IMR-90 (cell line): ENCODE results near the gene SLC38A3. TPM values are rescaled to one million over a fixed set of nuclear protein-coding genes. Genes with fewer than 3 reads are reported as not detected.

Source experiments
- ATAC-seq: fragments of 200-7000 bp; cut with Tn5 transposase; 2 replicates; pipeline ENCODE4 v1.9.1; 2020; ENCODE audit warnings: low read depth, mild to moderate bottlenecking, moderate library complexity
- BruUV-seq: library from RNA; stranded (reverse); fragments of 400-500 nt; replicated peaks from 2 replicates; lab custom pipeline; 2021; lab: Mats Ljungman, UMichigan
- CTCF ChIA-PET: fragments of 300-600 bp; formaldehyde crosslinking; extraction: SDS; loops from one replicate; lab custom pipeline; 2021; ENCODE audit warnings: antibody characterized with exemption; lab: Yijun Ruan, JAX
- POLR2A ChIA-PET: fragments of 300-600 bp; sonication (Branson Sonifier 250); formaldehyde crosslinking; loops from one replicate; lab custom pipeline; 2022; ENCODE audit warnings: antibody characterized with exemption; ENCODE audit not compliant: unreplicated experiment; lab: Charles Lee
- DNase-seq: peaks from one replicate; pipeline ENCODE4 v3.0.0; 2013
- H2AFZ ChIP-seq: replicated peaks from 2 replicates; pipeline ENCODE3; 2013; ENCODE audit warnings: low read length, mild to moderate bottlenecking; ENCODE audit not compliant: poor library complexity
- H2AK5ac ChIP-seq: 2 replicates; pipeline ENCODE4 v1.6.1; 2013; ENCODE audit warnings: low read depth, low read length, inconsistent platforms
- H2AK9ac ChIP-seq: replicated peaks from 2 replicates; pipeline ENCODE3; 2013; ENCODE audit warnings: mild to moderate bottlenecking, low read depth, low read length, moderate library complexity; ENCODE audit not compliant: poor library complexity
- H2BK120ac ChIP-seq: 2 replicates; pipeline ENCODE4 v1.6.1; 2013; ENCODE audit warnings: low read depth, low read length, inconsistent platforms
- H2BK15ac ChIP-seq: 3 replicates; pipeline ENCODE4 v1.6.1; 2013; ENCODE audit warnings: low read depth, low read length, inconsistent platforms
- H2BK20ac ChIP-seq: 2 replicates; pipeline ENCODE4 v1.6.1; 2013; ENCODE audit warnings: low read depth, mild to moderate bottlenecking, inconsistent platforms, low read length, moderate library complexity
- H2BK5ac ChIP-seq: 2 replicates; pipeline ENCODE4 v1.6.1; 2013; ENCODE audit warnings: mild to moderate bottlenecking, low read depth, low read length, inconsistent platforms; ENCODE audit not compliant: poor library complexity, severe bottlenecking
- H3K14ac ChIP-seq: replicated peaks from 2 replicates; pipeline ENCODE4 v1.6.1; 2013; ENCODE audit warnings: low read depth, low read length, inconsistent platforms
- H3K18ac ChIP-seq: 2 replicates; pipeline ENCODE4 v1.6.1; 2013; ENCODE audit warnings: low read depth, low read length, control low read depth
- H3K23ac ChIP-seq: 2 replicates; pipeline ENCODE4 v1.6.1; 2013; ENCODE audit warnings: low read depth, low read length, inconsistent platforms
- H3K27ac ChIP-seq: 2 replicates; pipeline ENCODE4 v1.5.1; 2013; ENCODE audit warnings: mild to moderate bottlenecking, control low read depth, low read length; ENCODE audit not compliant: insufficient read depth
- H3K27me3 ChIP-seq: 2 replicates; pipeline ENCODE4 v1.6.1; 2013; ENCODE audit warnings: low read length; ENCODE audit not compliant: control insufficient read depth, insufficient read depth
- H3K36me3 ChIP-seq: 2 replicates; pipeline ENCODE4 v1.6.1; 2013; ENCODE audit warnings: low read length, mixed read lengths; ENCODE audit not compliant: control insufficient read depth, insufficient read depth
- H3K4ac ChIP-seq: 2 replicates; pipeline ENCODE4 v1.6.1; 2013; ENCODE audit warnings: low read depth, low read length, inconsistent platforms
- H3K4me1 ChIP-seq: 2 replicates; pipeline ENCODE4 v1.6.1; 2013; ENCODE audit warnings: low read length, mixed read lengths; ENCODE audit not compliant: control insufficient read depth, insufficient read depth
- H3K4me2 ChIP-seq: 2 replicates; pipeline ENCODE4 v1.6.1; 2013; ENCODE audit warnings: low read depth, mild to moderate bottlenecking, control low read depth, low read length, moderate library complexity
- H3K4me3 ChIP-seq: 2 replicates; pipeline ENCODE4 v1.5.1; 2013; ENCODE audit warnings: low read depth, mild to moderate bottlenecking, control low read depth, low read length, moderate library complexity; ENCODE audit not compliant: insufficient read depth
- H3K56ac ChIP-seq: 2 replicates; pipeline ENCODE4 v1.6.1; 2013; ENCODE audit warnings: low read length, inconsistent platforms; ENCODE audit not compliant: insufficient read depth; ENCODE audit errors: extremely low read depth
- H3K79me1 ChIP-seq, 2 experiments: 2 replicates each; pipeline ENCODE4 v1.6.1; 2013; ENCODE audit warnings: low read length in 2 of 2, inconsistent platforms in 1 of 2, low read depth in 1 of 2
- H3K9ac ChIP-seq: 2 replicates; pipeline ENCODE4 v1.6.1; 2013; ENCODE audit warnings: low read depth, low read length, control low read depth
- H3K9me1 ChIP-seq: 2 replicates; pipeline ENCODE4 v1.6.1; 2013; ENCODE audit warnings: low read length, inconsistent platforms; ENCODE audit not compliant: insufficient read depth
- H3K9me3 ChIP-seq: 2 replicates; pipeline ENCODE4 v1.6.1; 2013; ENCODE audit warnings: low read length; ENCODE audit not compliant: control insufficient read depth, insufficient read depth
- H4K20me1 ChIP-seq: 2 replicates; pipeline ENCODE4 v1.6.1; 2013; ENCODE audit warnings: low read length, inconsistent platforms; ENCODE audit not compliant: insufficient read depth
- H4K5ac ChIP-seq: 2 replicates; pipeline ENCODE4 v1.6.1; 2013; ENCODE audit warnings: mild to moderate bottlenecking, low read depth, low read length, control low read depth
- H4K8ac ChIP-seq, 2 experiments: 2 replicates each; pipeline ENCODE4 v1.6.1; 2013; ENCODE audit warnings: low read depth in 2 of 2, low read length in 2 of 2, control low read depth in 1 of 2, inconsistent platforms in 1 of 2
- H4K91ac ChIP-seq: 2 replicates; pipeline ENCODE4 v1.6.1; 2013; ENCODE audit warnings: low read depth, low read length, inconsistent platforms; ENCODE audit not compliant: insufficient read depth
- BHLHE40 ChIP-seq: fragments of 150-350 bp; IDR thresholded peaks from 2 replicates; pipeline ENCODE4 v1.6.1; 2016; ENCODE audit warnings: mild to moderate bottlenecking, low read depth, low read length
- CEBPB ChIP-seq: IDR thresholded peaks from 2 replicates; pipeline ENCODE4 v1.6.1; 2012; ENCODE audit warnings: low read depth, low read length, improper control_type of control experiment
- CHD1 ChIP-seq: IDR thresholded peaks from 2 replicates; pipeline ENCODE4 v1.6.1; 2012; ENCODE audit warnings: low read depth, low read length, improper control_type of control experiment
- CTCF ChIP-seq: conservative IDR thresholded peaks from 2 replicates; pipeline ENCODE4 v1.5.1; 2012; ENCODE audit warnings: mild to moderate bottlenecking, low read depth, low read length, improper control_type of control experiment
- FOS ChIP-seq: fragments of 150-350 bp; IDR thresholded peaks from 2 replicates; pipeline ENCODE4 v1.6.1; 2016; ENCODE audit warnings: low read depth, low read length
- MAFK ChIP-seq: IDR thresholded peaks from 2 replicates; pipeline ENCODE4 v1.6.1; 2012; ENCODE audit warnings: low read depth, low read length, improper control_type of control experiment
- MXI1 ChIP-seq: IDR thresholded peaks from 2 replicates; pipeline ENCODE4 v1.6.1; 2012; ENCODE audit warnings: low read depth, mild to moderate bottlenecking, low read length, moderate library complexity, borderline replicate concordance
- NFE2L2 ChIP-seq: fragments of 150-350 bp; IDR thresholded peaks from 2 replicates; pipeline ENCODE4 v1.6.1; 2016; ENCODE audit warnings: low read depth, mild to moderate bottlenecking, low read length
- RCOR1 ChIP-seq: IDR thresholded peaks from 2 replicates; pipeline ENCODE4 v1.6.1; 2012; ENCODE audit warnings: mild to moderate bottlenecking, low read length, improper control_type of control experiment; ENCODE audit not compliant: insufficient replicate concordance
- WGBS, 2 experiments: methylation state at CpG; one replicate each; pipeline versions ENCODE4 v1.1.5 to v1.1.7; 2013; ENCODE audit warnings: missing lambda C conversion rate in 2 of 2; ENCODE audit not compliant: insufficient read length in 1 of 2; ENCODE audit errors: extremely low coverage in 2 of 2; 5-methylcytosine and 5-hydroxymethylcytosine counted together
- dilution Hi-C: fragments of 300-500 bp; cut with HindIII; formaldehyde crosslinking; loops from one replicate; pipeline ENCODE4 v1.14.3; 2018; ENCODE audit warnings: low sequenced_read_pairs; ENCODE audit not compliant: unreplicated experiment
- in situ Hi-C: fragments of 300-500 bp; cut with MboI; formaldehyde crosslinking; loops from 3 replicates; pipeline ENCODE4 v1.14.3; 2019; ENCODE audit warnings: low sequenced_read_pairs, inconsistent platforms, mixed read lengths
- intact Hi-C: fragments of 100-400 bp; cut with micrococcal nuclease; formaldehyde crosslinking; loops from 2 replicates; pipeline ENCODE4 v1.10.0; 2022
- polyA plus RNA-seq, 3 experiments: library from polyadenylated mRNA; depleted of rRNA; stranded (reverse); fragments of >200 nt; gene quantifications; 2 replicates each; pipeline ENCODE4 v1.2.3, GENCODE V29; 2012; ENCODE audit warnings: low replicate concordance in 1 of 3
- total RNA-seq: library from RNA; depleted of rRNA; stranded (reverse); fragments of >200 nt; gene quantifications from 2 replicates; pipeline ENCODE4 v1.2.3, GENCODE V29; 2012

Gene SLC38A3
- total and polyA plus RNA-seq, 2 of the 4 experiments (the other 2 are of a cell fraction) = 0.12 to 0.36 TPM

GRCh38 chr3:50221411-50222168 lies 16.5 kb downstream of the SLC38A3 start:
- Histone ChIP-seq H3K27me3 (peaks cover 14% of the 10 kb centered on the region; the same call in 1 of the 2 replicates), H2BK120ac (no peak overlapping the region), H2BK15ac (no peak overlapping the region), H3K9me3 (no peaks in the 10 kb centered on the region), H3K79me1 (no peaks in the 10 kb centered on the region), H3K18ac (no peak overlapping the region), H3K4me3 (no peak overlapping the region), H2AFZ (no peak overlapping the region), H3K9me1 (no peaks in the 10 kb centered on the region), H2BK5ac (no peak overlapping the region), H2AK5ac (no peak overlapping the region), H4K8ac (no peak overlapping the region), H3K9ac (no peak overlapping the region), H3K56ac (no peak overlapping the region), H3K36me3 (no peaks in the 10 kb centered on the region), H3K14ac (no peak overlapping the region), H3K4ac (no peak overlapping the region), H3K27ac (no peak overlapping the region), H4K5ac (no peak overlapping the region), H4K91ac (no peak overlapping the region), H2BK20ac (no peak overlapping the region), H3K4me1 (no peaks in the 10 kb centered on the region), H3K4me2 (no peak overlapping the region), H4K20me1 (no peaks in the 10 kb centered on the region), H3K23ac (no peak overlapping the region), H2AK9ac (no peak overlapping the region)
- dilution Hi-C loops (no loop called here), intact Hi-C loops (no loop called here), in situ Hi-C loops (no loop called here)
- POLR2A ChIA-PET = no interaction called here
- no TSS peak for BruUV-seq
- WGBS, 2 experiments = 48% methylated on average over 4 of the region's 12 CpGs; no CpG with 5 or more reads in 1 of the 2 experiments
- CTCF ChIA-PET = interaction anchor here (0.8 to 1.4 kb wide), 2 partner anchors 27 to 100 kb away, joined by 3 to 4 read pairs; no protein-coding TSS in a partner anchor
- DNase-seq (no peak), ATAC-seq (no peak)
- TF ChIP-seq NFE2L2 (no peak), CTCF (no peak), MXI1 (no peak), MAFK (no peak), RCOR1 (no peak), CEBPB (no peak), FOS (no peak), CHD1 (no peak), BHLHE40 (no peak)
